HUES48 (cell line): Measurements from ENCODE around the gene TTC12.
"Not testable (repeated sequence)": the region's sequence is repeated elsewhere in the genome, so short reads cannot be mapped to it uniquely, and the experiment has no call there.

Experiments used
- H3K27ac ChIP-seq: one replicate; pipeline ENCODE4 v1.7.0; 2013; ENCODE audit warnings: low read depth, low read length, inconsistent platforms
- H3K27me3 ChIP-seq: 2 replicates; pipeline ENCODE4 v1.6.1; 2013; ENCODE audit warnings: mild to moderate bottlenecking, low read length; ENCODE audit not compliant: control insufficient read depth, insufficient read depth
- H3K36me3 ChIP-seq: 2 replicates; pipeline ENCODE4 v1.6.1; 2013; ENCODE audit warnings: low read length; ENCODE audit not compliant: control insufficient read depth, insufficient read depth
- H3K4me1 ChIP-seq: 2 replicates; pipeline ENCODE4 v1.6.1; 2013; ENCODE audit warnings: mild to moderate bottlenecking, low read length; ENCODE audit not compliant: control insufficient read depth, insufficient read depth
- H3K4me3 ChIP-seq: 2 replicates; pipeline ENCODE4 v1.5.1; 2013; ENCODE audit warnings: mild to moderate bottlenecking, low read depth, low read length
- H3K9ac ChIP-seq: 2 replicates; pipeline ENCODE4 v1.6.1; 2013; ENCODE audit warnings: mild to moderate bottlenecking, low read depth, low read length, moderate library complexity
- H3K9me3 ChIP-seq: 2 replicates; pipeline ENCODE4 v1.6.1; 2013; ENCODE audit warnings: low read length; ENCODE audit not compliant: control insufficient read depth, insufficient read depth

The TTC12 gene

GRCh38 chr11:113286509-113287497 lies 27.6 kb upstream of the TTC12 start:
- H3K4me1 ChIP-seq: no peaks in the 10 kb centered on the region

DNA sequence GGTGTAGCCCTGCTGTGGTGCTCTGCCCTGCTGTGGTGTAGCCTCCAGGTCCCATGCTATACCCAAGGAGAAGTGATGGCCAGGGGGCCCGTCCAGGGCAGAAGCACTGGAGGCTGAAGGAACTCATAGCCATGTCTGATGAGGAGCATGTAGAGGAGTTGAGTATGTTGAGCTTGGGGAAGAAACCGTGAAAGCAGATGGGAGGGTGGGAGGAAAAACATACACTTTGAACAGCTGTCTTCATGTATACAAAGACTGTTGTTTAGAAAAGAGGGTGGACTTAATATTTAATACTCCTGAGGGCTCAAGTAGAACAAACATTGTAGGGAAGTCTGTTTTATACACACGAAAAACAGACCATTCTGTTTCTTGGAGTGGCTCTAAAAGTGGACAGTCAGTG lies 26.6 kb upstream of the TTC12 start:
- Histone ChIP-seq H3K27me3 (no peaks in the 10 kb centered on the region), H3K4me1 (no peaks in the 10 kb centered on the region), H3K27ac (no peak overlapping the region), H3K9ac (no peak overlapping the region), H3K9me3 (no peaks in the 10 kb centered on the region), H3K36me3 (no peaks in the 10 kb centered on the region), H3K4me3 (no peak overlapping the region)

More at GRCh38 chr11:113286509-113287497, 27.6 kb upstream of the TTC12 start:
- H3K36me3 ChIP-seq: no peaks in the 10 kb centered on the region
- H3K27ac ChIP-seq: no peak overlapping the region
- H3K9ac ChIP-seq: no peak overlapping the region
- no peak overlapping the region for H3K4me3 ChIP-seq
- H3K9me3 ChIP-seq: no peaks in the 10 kb centered on the region
- no peaks in the 10 kb centered on the region for H3K27me3 ChIP-seq

DNA sequence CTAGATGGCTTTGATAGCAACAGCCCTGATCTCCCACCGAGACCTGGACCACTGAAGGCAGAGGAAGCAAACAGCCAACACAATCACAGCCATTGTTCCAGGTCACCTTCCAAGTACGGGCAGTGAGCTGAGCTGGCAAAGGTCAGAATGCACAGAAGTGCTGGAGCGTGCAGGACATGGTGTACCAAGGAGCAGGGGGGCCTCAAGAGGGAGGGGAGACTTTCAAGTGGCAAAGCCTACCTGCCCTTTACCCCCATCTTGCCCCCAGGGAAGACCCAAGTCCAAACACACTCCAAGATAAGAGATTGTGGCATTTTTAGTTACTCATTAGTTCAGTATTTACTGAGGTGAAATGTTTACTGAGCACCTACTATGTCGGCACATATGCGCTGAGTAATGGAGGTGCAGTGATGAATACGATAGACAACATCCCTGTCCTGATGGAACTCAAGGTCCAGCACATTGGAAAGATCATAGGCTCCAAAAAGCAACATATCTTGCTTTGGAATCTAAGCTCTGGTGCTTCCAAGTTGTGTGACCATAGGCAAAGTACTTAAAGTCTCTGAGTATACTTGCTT lies 26.0 kb upstream of the TTC12 start:
- H3K4me3 ChIP-seq: no peak overlapping the region
- no peak overlapping the region for H3K9ac ChIP-seq
- no peaks in the 10 kb centered on the region for H3K4me1 ChIP-seq
- no peak overlapping the region for H3K27ac ChIP-seq
- no peaks in the 10 kb centered on the region for H3K9me3 ChIP-seq
- H3K27me3 ChIP-seq: no peaks in the 10 kb centered on the region
- H3K36me3 ChIP-seq: no peaks in the 10 kb centered on the region

- H3K27ac ChIP-seq: no peak overlapping the region
- H3K4me3 ChIP-seq: no peak overlapping the region
- no peaks in the 10 kb centered on the region for H3K36me3 ChIP-seq
- H3K9ac ChIP-seq: no peak overlapping the region
- no peaks in the 10 kb centered on the region for H3K9me3 ChIP-seq
- H3K4me1 ChIP-seq: no peaks in the 10 kb centered on the region
- no peaks in the 10 kb centered on the region for H3K27me3 ChIP-seq
Observed at GRCh38 chr11:113289431-113290187, 24.8 kb upstream of the TTC12 start.

- H3K27me3 ChIP-seq: no peaks in the 10 kb centered on the region
- H3K9ac ChIP-seq: no peak overlapping the region
- H3K4me3 ChIP-seq: no peak overlapping the region
- H3K27ac ChIP-seq: no peak overlapping the region
- peaks cover 12% of the 10 kb centered on the region for H3K4me1 ChIP-seq
- no peaks in the 10 kb centered on the region for H3K36me3 ChIP-seq
- no peaks in the 10 kb centered on the region for H3K9me3 ChIP-seq
Observed at GRCh38 chr11:113293936-113294335, 20.4 kb upstream of the TTC12 start.

DNA sequence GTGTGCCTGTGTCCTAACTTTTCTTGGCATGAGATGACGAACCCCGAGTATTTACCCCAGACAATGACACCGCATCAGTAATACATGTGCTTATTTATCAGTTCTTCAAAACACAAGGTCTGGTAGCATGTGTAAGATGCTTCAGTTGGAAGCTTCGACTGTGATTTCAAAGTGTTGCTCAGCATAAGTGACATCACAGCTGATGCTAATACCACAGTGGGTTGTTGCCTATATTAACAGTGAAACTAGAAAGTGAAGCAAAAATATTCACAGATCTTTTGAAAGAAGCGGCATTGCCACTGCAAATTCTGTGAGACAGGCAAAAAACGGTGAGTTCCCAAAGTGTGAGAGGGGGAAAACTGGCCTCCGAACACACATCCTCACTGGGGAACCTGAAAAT lies 18.4 kb upstream of the TTC12 start:
- Histone ChIP-seq H3K36me3 (no peaks in the 10 kb centered on the region), H3K27me3 (no peaks in the 10 kb centered on the region), H3K9ac (no peak overlapping the region), H3K9me3 (no peaks in the 10 kb centered on the region), H3K4me1 (peaks cover 12% of the 10 kb centered on the region), H3K4me3 (no peak overlapping the region), H3K27ac (no peak overlapping the region)

GRCh38 chr11:113296447-113297205 lies 17.8 kb upstream of the TTC12 start:
- Histone ChIP-seq H3K4me1 (peaks cover 12% of the 10 kb centered on the region), H3K36me3 (no peaks in the 10 kb centered on the region), H3K27me3 (no peaks in the 10 kb centered on the region), H3K9me3 (no peaks in the 10 kb centered on the region), H3K27ac (no peak overlapping the region), H3K9ac (no peak overlapping the region), H3K4me3 (no peak overlapping the region)

DNA sequence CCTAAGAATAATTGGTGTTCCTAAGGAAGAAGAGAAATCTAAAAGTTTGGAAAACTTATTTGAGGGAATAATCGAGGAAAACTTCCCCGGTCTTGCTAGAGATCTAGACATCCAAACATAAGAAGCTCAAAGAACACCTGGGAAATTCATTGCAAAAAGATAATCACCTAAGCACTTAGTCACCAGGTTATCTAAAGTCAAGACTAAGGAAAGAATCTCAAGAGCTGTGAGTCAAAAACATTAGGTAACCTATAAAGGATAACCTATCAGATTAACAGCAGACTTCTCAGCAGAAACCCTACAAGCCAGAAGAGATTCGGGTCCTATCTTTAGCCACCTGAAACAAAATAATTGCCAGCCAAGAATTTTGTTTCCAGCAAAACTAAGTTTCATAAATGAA lies 15.9 kb upstream of the TTC12 start:
- peaks cover 12% of the 10 kb centered on the region for H3K4me1 ChIP-seq
- H3K9ac ChIP-seq, H3K9me3 ChIP-seq, H3K27me3 ChIP-seq, H3K4me3 ChIP-seq, H3K27ac ChIP-seq, H3K36me3 ChIP-seq: not testable (repeated sequence)

DNA sequence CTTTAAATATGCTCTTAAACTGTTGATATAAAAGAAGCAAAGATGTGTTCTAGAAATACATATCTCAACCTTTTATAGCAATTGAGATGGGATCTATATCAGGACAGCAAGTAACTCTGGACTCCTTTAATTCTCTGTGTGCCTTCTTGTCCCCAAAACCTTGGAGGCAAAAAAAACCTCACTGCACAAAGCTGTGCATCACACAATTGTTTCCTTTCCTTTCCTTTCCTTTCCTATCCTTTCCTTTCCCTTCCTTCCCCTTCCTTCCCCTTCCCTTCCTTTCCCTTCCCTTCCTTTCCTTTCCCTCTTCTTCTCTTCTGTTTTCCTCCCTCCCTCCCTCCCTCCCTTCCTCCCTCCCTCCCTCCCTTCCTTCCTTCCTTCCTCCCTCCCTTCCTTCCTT lies 9.5 kb upstream of the TTC12 start:
- no peaks in the 10 kb centered on the region for H3K4me1 ChIP-seq
- no peaks in the 10 kb centered on the region for H3K27me3 ChIP-seq
- H3K9ac ChIP-seq: no peak overlapping the region
- H3K36me3 ChIP-seq: no peaks in the 10 kb centered on the region
- H3K4me3 ChIP-seq: no peak overlapping the region
- H3K27ac ChIP-seq: no peak overlapping the region
- H3K9me3 ChIP-seq: no peaks in the 10 kb centered on the region

DNA sequence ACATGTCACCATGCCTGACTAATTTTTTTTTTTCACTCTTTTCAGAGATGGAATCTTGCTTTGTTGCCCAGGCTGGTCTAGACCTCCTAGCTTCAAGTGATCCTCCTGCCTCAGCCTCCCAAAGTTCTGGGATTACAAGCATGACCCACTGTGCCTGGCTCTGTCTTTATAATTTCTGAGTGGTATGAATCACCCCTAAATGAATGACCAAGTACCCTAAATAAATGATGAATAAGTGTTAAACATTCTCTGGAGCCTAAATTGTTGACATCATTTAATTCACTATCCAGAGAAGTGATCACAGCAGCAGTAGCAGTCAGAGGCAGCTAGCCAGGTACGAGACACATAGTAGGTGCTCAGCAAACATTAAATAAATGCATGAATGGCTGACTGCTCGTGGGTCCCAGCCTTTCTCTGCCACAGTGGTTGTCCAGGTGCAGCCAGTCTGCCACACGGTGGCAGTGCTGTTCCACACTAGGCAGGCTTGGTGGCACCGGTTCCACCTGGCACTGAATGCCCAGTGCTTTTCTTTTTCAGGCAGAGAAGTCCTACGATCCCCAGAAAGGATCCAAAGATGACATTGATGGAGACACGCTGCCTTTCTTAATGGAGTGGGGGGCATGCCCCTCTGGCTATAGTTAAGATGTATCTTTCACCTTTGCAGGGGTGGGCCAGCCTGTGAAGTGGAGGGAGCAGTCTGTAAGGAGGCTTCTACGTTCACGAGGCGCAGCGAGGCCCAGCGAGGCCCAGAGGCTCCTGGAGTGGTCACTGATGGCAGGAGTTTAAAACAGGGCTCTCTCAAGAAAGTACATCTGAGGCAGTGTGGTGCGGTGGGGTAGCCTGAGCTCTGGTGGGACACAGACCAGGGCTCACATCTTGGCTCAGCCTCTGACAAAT lies 8.7 kb upstream of the TTC12 start:
- Histone ChIP-seq H3K4me3 (no peak overlapping the region), H3K9me3 (no peaks in the 10 kb centered on the region), H3K9ac (no peak overlapping the region), H3K27me3 (no peaks in the 10 kb centered on the region), H3K36me3 (no peaks in the 10 kb centered on the region), H3K4me1 (no peaks in the 10 kb centered on the region), H3K27ac (no peak overlapping the region)
